Dermis microvascular lymphatic vessel endothelial cell (primary cell): ENCODE measurements around the gene LRRC8C. TPM values are rescaled to one million over a fixed set of nuclear protein-coding genes. Genes with fewer than 3 reads are reported as not detected.

Experiments
- DNase-seq, 2 donors: peaks; one replicate each; pipeline versions ENCODE4 v3.0.0 to v3.0.0-alpha.2; 2010; ENCODE audit warnings: low read depth in 2 of 2
- total RNA-seq: library from RNA; depleted of rRNA; stranded (reverse); fragments of >200 nt; gene quantifications from 2 replicates; pipeline ENCODE4 v1.2.1, GENCODE V29; 2014

The LRRC8C gene
- total RNA-seq, 1 donor from 2014 or later, result 13.7 TPM

DNA sequence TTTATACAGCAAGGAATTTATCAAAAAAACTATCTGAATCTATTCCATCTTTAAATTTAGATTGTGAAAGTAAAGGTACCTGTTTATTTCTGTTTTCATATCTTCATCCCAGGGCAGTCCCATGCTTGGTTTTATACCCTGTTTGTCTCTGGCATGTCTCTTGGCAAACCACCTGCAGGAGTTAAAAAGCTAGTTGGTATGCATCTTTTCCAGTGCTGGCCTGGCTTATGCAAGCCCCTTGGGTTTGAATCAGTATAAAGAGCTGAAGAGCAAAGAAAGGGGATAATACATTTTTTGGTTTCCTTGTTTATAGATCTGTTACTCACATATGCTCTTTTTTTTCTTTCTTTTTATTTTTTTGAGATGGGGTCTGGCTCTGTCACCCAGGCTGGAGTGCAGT, 37.8 kb downstream of the LRRC8C start:
- DNase-seq, result no peak

DNA sequence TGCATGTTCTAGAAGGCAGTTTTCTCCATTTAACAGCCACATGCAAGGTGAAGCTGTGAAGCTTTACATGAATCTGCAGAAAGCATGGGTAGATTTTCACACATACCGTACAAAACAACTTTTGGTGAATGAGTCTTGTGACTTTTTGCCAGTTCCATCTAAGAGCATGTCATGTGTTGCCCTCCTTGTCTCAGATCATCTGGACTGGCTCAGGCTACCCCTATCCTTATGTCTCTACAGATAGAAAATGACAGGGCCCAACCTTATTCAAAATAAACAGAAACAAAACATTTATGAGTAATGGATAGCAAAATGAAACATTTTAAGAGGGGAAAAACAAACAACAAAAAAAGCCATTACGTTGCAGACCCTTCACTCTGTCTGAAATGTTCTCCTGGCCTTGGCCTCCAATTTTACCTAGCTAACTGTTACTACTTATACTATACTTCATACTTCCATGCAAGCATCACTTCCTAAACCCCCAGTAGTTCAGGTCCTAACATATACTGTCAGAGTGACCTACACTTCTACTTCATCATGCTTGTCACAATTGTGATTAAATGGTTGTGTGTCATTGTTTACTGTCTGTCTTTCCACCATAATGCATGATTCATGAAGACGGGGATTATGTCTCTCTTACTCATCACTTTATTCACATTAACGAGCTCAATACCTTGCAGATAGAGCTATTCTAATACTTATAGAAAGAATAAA, 39.0 kb downstream of the LRRC8C start:
- peak in 1 of 2 donors; percentile 66 for DNase-seq

DNA sequence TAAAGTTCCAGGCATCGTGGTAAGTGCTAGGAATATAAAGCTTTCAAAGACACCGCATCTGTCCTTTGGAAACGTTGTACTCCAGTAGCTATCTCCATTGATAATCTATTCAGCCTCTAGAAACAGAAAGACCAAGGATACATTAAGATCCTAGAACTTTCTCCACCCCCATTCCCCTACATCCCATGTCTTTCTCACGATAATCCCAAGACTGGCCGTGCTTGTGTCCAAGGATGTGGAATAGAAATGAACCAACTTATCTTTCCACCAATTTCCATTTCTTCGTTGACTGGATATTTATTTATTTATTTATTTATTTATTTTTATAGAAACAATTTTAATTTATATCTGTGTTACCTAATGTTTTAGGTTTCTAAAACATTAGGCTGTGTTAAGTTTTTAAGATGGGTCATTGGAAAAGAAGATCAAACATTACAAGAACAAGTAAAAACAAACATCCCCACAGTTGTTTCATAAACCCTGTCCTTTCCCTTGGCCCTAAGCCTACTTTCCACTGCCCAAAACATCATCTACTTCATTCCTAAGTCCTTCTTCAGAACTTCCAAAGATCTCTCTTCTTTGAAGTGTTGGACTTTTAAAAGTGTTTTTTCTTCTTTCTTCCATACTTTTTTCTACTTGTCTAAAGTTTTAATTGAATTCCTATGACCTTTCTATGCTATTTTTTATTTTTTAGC, 39.7 kb downstream of the LRRC8C start:
- no peak for DNase-seq

DNA sequence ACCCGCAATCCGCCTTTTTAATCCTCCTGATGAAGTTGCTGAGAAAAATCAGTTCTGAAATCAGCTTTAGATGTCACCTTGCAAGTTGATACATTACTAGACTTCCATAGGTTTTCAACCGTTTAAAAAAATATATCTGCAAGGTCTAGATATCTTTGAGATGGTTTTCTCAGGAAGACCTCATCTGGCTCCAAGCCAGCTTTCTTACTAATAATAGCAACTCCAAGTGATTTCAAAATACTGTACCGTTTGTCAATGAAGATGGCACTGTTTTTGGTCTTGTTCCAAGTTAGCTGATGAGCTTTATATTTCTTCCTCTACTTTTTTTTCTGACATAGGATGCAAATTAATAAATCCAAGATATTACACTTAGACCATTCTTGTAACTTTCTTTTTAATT, 40.3 kb downstream of the LRRC8C start:
- peak in 1 of 2 donors; percentile 27 for DNase-seq

DNA sequence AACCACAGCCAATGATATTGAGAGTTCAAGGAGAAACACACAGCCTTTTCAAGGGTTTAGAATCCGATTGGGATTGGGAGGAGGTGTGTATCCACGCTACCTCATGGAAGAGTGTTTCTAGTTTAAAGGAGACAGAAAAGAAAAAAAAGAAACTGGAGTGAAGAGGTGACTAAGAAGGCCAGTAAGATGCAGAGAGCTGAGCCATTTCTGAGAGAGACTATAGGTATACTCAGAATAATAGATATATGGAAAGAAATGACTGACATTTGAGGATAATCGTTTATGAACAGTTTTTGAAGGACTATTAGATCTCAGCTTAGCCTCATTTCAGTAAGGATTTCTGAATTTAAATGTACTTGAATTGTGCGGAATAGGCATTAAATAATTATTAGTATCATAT, 42.8 kb downstream of the LRRC8C start:
- no peak for DNase-seq

DNA sequence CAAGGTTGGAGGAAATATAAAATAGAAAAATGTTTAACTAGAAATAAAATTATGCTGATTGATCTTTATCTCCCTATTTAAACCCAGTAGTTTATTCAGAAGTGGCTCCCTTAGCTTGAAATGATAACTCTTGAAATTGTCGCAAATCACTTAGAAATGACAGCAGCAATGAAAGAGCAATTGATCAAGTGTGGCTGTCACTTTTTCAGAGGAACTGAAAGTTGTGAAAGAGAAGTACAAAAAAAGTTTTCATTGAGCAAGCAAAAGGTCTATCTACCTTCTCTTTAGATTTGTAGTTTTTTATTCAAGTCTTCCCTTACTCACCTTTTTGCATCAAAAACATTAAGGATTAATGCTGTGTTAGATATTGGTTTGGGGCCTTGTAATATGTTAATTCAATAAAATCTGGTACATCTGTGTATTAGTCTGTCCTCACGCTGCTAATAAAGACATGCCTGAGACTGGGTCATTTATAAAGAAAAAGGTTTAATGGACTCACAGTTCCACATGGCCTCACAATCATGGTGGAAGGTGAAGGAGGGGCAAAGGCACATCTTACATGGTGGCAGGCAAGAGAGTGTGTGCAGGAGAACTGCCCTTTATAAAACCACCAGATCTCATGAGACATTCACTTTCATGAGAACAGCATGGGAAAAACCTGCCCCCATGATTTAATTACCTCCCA, 48.3 kb downstream of the LRRC8C start:
- DNase-seq, result no peak

DNA sequence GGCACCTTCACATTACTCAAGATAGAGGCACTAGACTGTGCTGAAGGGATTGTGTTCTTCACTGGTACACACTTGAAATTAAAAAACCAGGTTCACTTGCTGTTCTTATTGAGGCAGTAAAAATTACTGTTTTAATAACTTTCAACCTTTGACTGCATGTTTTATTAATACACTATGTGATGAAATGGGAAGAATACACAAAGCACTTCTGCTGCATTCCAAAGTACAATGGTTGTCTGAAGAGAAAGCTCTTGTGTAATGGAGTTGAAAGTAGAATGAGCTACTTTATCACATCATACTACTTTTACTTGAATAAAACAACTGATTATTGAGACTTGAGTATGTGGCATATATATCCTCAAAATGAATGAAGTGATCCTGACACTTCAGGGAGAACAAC, 49.7 kb downstream of the LRRC8C start:
- DNase-seq, result no peak

DNA sequence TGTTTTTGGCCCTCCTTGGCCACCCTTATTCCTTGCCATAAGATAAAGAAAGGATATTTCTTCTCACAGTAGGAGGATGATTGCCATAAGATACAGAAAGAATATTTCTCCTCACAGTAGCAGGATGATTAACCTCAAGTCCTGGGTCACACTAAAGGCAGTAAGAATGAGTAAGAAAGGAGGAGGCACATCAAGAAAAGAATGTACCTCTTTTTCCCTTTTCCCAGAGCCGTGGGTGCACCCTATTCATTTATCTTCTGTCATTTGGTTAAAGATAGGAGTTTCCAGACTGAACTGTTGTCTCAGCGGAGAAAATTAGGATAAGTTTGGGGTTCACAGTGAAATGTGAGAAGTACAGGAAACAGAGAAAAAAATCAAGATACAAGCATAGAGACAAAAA, 52.5 kb downstream of the LRRC8C start:
- DNase-seq, result no peak

DNA sequence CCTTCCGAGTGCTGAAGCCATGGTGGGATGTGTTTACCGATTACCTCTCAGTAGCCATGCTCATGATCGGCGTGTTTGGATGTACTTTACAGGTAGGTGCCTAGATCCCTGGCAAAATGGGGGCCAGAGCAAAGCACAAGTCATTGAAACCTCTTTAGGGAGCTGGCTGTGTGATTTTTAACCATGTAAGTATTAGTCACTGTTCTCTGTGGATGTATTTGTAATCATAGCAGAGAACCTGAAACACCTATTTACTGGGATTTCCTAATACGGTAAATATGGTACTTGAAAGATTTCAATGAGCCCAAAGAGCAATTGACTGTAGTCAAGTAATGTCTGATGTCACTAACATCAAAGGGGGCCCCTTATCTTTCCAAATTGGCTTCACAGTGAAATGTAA, 53.6 kb downstream of the LRRC8C start:
- no peak for DNase-seq

DNA sequence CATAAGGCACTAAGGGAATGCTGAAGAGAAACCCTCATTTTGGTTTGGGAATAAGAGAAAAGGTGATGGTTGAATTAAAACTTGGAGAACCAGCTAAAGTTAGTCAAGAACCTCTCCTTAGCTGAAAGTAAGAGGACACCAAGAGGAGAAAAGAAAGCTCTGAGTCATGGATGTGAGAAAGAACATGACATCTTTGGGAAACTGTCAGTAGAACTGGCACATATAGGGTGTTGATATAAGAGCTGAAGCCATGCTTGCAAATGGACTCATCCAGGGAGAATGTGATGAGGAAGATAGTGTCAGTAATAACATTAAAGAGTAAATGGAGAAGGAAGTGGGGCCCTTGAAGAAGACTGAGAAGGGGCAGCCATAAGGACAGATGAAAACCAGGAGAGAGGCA, 54.3 kb downstream of the LRRC8C start:
- no peak for DNase-seq

DNA sequence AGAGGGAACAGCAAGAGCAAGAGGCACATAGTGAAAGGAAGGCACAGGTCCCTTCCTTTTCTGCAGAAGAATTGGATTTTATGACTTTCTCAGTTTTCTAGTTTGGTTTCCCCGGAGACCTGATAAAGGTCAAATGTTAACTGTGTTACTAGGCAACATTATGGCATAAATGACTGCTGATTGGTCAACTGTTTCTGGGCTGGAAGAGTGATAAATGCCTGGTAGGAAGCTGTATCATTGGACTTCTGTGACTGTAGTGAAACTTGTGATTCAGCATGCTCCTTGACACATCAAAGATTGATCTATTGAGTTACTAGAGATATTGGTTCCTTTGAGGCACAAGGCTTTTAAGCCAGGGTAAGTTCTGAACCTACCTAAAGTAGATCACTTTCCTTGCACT, 55.7 kb downstream of the LRRC8C start:
- no peak for DNase-seq

DNA sequence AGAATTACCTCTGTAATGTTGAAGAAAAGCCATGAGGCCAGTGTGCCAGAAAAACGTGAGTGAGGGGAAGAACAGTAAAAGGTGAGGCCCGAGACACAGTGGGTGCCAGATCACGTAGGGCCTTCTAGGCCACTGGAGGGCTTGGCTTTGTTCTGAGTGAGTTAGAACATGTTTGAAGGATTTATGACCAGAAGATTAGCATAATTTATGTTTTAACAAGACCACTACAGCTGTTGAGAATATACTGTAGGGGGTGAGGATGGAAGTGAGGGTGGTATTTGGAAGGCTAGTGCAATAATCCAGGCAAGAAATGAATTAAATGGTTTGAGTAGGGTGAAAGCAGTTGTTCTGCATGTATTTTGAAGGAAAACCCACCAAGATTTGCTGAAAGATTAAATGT, 56.3 kb downstream of the LRRC8C start:
- no peak for DNase-seq

DNA sequence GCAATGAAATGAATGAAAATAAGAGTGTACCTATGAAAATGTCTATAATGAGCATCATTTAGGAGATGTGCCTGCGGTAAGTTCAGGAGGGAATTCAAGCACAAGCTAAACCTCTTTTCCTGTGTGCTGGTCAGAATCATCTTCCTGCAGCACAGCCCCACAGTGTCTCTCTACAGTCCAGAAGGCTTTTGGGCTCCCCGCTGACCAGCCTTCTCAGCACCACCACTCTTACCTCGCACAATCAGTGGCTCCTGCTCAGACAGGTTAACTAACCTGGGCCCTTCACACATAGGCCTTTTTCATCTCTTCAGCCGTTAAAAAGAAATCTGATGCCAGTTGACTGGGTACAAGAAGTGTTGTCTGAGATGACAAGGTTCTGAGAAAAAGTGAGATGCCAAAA, 57.7 kb downstream of the LRRC8C start:
- no peak for DNase-seq

DNA sequence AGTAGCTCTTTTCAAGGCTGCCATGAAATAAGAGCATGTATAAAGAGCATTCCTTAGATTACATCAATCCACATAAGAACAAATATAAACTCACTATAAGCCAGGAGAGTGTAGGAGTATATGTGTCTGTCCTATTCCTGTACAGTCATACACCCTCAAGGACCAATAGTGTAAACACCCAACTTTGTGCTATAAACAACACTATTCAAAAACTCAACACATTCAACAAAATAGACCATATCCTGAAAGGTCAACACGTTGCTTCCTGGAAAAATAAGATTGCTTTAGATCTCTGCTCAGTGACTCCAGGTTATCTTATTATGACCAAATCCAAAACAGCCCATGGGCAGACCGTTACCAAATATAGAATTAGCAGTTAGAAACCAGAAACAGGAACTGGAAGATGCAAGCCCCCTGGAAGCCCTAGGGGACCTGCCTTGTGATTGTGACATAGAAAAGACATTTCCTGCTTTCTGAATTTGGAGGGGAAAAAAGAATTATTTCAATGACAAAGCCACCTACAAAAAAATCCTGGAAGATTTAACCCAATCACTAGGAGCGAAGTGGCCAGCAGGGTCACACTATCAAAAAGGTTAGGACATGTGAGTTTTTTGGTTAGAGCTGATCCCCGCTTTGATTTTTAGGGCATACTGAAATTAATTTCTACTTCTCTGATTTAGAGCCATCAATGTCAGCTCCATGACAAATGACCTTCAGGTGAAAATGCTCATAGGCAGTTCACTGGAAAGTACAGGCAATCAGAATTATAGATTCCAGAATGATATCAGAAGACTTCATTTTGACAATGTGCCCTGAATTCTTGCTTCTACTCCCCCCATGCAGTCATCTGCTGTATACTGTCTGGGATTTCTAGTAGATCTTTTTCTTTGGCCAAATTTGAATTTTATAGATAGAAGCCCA, 59.9 kb downstream of the LRRC8C start:
- peak; percentile 57 to 95 for DNase-seq

DNA sequence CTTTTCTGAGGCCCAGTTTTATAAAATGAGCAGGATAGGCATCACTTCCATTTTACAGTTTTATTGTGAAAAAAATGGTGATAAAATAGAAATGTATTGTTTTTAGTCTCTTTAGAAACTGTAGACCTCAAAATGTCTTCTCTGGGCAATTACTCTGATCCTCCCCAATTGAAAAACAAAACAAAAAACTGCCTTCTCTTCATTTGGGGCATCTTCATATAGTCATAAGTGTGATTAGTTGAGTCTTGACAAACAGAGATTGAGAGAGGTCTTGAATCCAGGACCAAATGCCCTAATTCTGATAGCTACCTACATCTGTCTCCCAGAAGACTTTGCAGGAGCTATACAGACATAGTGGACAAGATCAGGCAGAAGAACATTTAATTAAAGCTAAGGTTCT, 62.9 kb downstream of the LRRC8C start:
- DNase-seq, result no peak

DNA sequence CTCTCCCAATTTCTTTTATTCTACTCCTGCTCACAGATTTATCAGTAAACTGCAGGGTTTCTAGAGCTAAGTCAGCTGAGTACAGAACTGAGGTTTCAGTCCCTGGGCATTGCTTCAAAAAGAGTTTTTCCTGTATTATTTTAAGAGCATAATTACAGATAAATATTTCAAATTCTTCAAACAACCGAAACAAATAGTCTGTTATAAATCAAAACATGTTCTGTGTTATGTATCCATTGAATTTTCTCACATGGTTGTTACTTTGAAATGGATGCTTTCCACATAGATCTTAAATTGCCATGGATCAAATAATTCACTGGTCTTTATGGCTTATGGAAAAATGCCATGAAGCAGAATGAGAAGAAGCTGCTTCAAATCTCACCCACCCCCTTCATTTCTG, 64.5 kb downstream of the LRRC8C start:
- DNase-seq, result no peak

DNA sequence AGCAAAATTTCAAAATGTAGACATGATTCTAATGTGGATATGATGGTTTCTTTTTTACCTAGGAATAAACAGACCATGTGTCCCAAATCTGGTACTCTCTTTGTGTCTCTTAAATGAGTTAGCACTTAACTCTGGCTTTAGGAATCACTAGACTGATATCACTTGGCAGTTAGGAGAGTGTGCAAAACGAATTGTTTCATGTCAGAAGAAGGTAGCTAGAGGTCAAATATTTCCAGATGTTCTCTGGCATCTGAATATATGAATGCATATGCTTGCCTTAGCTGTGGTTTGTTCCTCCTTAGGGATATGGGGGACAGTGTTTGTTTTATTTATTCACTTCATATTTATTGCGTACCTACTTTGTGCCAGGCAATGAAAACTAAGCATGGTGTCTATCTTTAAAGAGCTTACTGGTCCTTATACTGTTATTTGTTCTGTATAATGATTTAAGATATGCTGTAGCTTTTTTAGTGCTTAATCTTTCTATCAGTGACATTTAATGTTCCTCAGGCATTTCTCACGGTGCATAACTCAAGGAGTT, 65.2 kb downstream of the LRRC8C start:
- DNase-seq, result peak in 1 of 2 donors; percentile 50

DNA sequence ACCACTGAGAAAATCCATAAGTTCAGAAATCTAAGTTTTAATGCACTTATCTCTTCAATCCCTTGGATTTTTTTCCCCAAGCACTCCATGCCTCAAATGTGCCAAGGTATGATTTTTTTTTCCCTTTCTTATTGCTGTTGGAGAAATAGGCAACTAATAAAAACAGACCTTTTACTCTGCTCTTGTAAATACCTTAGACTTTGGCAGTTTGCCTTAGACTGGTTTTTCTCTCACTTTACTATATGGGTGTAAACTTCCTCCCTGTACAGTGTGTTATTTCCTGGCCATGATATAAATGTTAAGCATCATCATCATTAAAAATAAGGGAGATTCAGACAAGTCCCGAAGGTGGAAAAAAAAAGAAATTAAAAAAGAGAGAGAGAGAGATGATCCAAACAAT, 65.7 kb downstream of the LRRC8C start:
- peak in 1 of 2 donors; percentile 90 for DNase-seq

DNA sequence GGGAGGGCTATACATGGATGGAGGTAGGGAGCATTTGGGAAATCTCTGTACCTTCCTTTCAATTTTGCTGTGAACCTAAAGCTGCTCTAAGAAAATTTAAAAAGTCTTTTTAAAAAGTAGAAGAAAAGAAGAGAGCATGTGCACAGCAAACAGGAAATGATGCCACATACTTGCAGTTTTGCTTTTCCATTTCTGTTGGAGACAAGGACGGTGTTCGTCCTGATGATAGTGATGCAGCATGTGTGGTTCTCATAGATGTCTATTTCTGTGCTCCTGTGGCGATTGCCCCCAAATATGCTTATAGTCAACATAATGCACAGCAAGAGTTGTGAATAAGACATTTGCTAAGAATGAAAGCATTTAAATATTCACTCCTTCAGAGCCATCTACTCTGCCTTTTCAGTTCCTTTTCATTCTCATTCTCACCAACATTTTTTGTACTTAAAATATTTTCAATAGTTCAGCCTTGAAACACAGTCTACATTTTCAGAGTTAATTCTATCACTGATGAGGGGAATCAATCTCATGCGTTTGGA, 66.6 kb downstream of the LRRC8C start:
- DNase-seq, result no peak

DNA sequence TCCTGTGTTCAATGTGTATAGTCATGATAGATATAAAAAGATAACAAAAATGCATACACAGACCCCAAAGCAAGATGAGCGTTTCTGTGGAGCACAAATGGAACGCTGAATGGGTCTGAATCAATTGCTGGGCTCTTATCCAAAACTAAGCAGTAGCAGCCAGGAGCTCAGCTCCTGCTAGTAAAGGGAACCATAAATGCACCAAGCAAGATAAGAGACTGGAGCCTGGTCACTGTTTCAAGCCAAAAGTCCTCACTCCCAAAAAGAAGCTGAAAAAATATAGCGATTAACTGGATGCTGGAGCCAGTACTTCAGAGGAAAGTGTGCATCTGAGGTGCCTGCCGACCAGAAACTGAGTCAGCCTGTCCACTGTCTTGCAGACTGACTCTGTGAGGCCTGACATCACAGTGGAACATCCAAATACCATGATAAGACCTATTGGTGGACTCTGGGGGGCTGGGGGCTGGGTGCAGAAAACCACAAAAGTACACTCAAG, 68.9 kb downstream of the LRRC8C start:
- peak in 1 of 2 donors; percentile 21 for DNase-seq

DNA sequence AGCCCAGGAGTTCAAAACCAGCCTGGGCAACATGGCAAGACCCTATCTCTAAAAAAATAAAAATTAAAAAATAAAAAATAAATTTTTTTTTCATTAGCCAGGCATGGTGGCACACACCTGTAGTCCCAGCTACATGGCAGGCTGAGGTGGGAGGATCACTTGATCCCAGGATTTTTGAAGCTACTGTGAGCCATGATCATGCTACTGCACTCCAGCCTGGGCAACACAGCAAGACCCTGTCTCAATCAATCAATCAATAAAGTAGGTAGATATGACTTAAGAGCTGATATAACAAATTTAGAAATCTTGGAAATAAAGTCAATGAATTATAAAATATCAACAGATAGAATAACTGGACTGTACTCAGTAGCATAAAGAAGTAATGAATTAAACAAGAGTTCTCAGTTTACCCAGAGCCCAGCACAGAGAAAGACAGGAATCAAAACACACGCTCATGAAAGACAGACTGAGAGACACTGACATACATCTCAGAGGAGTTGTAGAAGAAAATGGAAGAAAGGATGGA, 69.7 kb downstream of the LRRC8C start:
- DNase-seq, result no peak
